OCI-LY3 (cell line): ENCODE measurements around the gene VRK1.

Experiments
- H2AFZ ChIP-seq: fragments of 200-600, 300-600 bp; shearing (Covaris generic); 2 replicates; pipeline ENCODE4 v1.6.0; 2014; ENCODE audit warnings: antibody characterized with exemption, low read depth, low read length
- H3K27ac ChIP-seq: fragments of 200-600, 300-600 bp; sonication (generic); 2 replicates; pipeline ENCODE4 v1.5.1; 2014; ENCODE audit warnings: mild to moderate bottlenecking, low read length, moderate library complexity, mixed read lengths
- H3K27me3 ChIP-seq: fragments of 200-600, 300-600 bp; sonication (generic); 2 replicates; pipeline ENCODE4 v1.6.1; 2014; ENCODE audit warnings: low read depth, low read length, mixed read lengths
- H3K36me3 ChIP-seq: fragments of 200-600, 300-600 bp; sonication (generic); replicated peaks from 2 replicates; pipeline ENCODE3; 2014; ENCODE audit warnings: low read depth, low read length, mixed read lengths
- H3K4me1 ChIP-seq: fragments of 300-600, 200-600 bp; sonication (generic); 2 replicates; pipeline ENCODE4 v1.6.1; 2014; ENCODE audit warnings: low read length, mixed read lengths
- H3K4me2 ChIP-seq: fragments of 200-600, 300-600 bp; sonication (generic); 2 replicates; pipeline ENCODE4 v1.6.1; 2014; ENCODE audit warnings: low read length, mixed read lengths
- H3K4me3 ChIP-seq: fragments of 300-600, 200-600 bp; sonication (generic); 2 replicates; pipeline ENCODE4 v1.5.1; 2014; ENCODE audit warnings: antibody characterized with exemption, mild to moderate bottlenecking, low read length, moderate library complexity
- H3K79me2 ChIP-seq: fragments of 300-600, 200-600 bp; shearing (Covaris generic); 2 replicates; pipeline ENCODE4 v1.6.1; 2014; ENCODE audit warnings: mild to moderate bottlenecking, low read length, mixed read lengths
- H3K9ac ChIP-seq: fragments of 300-600, 200-600 bp; shearing (Covaris generic); 2 replicates; pipeline ENCODE4 v1.6.0; 2014; ENCODE audit warnings: mild to moderate bottlenecking, low read length, moderate library complexity
- H3K9me3 ChIP-seq: fragments of 200-600, 300-600 bp; shearing (Covaris generic); 2 replicates; pipeline ENCODE4 v1.6.1; 2014; ENCODE audit warnings: low read length, mixed read lengths; ENCODE audit not compliant: insufficient read depth
- H4K20me1 ChIP-seq: fragments of 200-600, 300-600 bp; sonication (generic); 2 replicates; pipeline ENCODE4 v1.6.1; 2016; ENCODE audit warnings: low read length, mixed read lengths; ENCODE audit not compliant: insufficient read depth
- EZH2phosphoT487 ChIP-seq: fragments of 200-600 bp; shearing (Covaris generic); IDR thresholded peaks from 2 replicates; pipeline ENCODE4 v1.6.1; 2018; ENCODE audit warnings: antibody characterized with exemption, mixed run types, low read depth
- TF ChIP-seq, protein P1 (sequence below): fragments of 200-600, 300-600 bp; sonication (generic); IDR thresholded peaks from 2 replicates; pipeline ENCODE4 v1.5.1; 2014; ENCODE audit warnings: antibody characterized with exemption, low read length, low read depth

VRK1 gene

DNA sequence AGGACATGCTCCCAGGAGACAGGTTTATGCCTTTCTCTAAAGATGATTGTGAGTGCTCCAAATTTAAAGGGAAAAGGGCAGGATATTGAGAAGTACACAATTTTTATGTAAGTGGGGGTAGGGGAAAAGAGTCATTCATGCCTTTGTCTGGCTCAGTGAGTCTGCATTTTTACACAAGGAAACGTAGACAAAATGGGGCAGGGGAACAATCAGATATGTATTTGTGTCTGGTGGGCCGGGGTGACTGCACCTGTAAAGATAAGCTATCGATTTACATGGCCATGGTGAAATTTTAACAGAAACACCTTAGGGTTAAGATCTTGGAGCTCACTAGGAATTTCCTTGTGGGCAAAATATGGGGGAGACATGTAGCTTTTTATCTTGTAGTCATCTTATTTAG, 123.6 kb downstream of the VRK1 start:
- Histone ChIP-seq H3K27me3 (no peaks in the 10 kb centered on the region), H2AFZ (no peak overlapping the region), H3K9ac (no peak overlapping the region), H3K27ac (no peak overlapping the region), H3K79me2 (no peaks in the 10 kb centered on the region), H3K4me1 (no peaks in the 10 kb centered on the region), H3K4me3 (no peak overlapping the region), H3K9me3 (no peaks in the 10 kb centered on the region), H3K4me2 (no peak overlapping the region), H4K20me1 (no peaks in the 10 kb centered on the region), H3K36me3 (peaks cover 9% of the 10 kb centered on the region)
- TF ChIP-seq EZH2phosphoT487: no peak
- TF ChIP-seq, protein P1, sequence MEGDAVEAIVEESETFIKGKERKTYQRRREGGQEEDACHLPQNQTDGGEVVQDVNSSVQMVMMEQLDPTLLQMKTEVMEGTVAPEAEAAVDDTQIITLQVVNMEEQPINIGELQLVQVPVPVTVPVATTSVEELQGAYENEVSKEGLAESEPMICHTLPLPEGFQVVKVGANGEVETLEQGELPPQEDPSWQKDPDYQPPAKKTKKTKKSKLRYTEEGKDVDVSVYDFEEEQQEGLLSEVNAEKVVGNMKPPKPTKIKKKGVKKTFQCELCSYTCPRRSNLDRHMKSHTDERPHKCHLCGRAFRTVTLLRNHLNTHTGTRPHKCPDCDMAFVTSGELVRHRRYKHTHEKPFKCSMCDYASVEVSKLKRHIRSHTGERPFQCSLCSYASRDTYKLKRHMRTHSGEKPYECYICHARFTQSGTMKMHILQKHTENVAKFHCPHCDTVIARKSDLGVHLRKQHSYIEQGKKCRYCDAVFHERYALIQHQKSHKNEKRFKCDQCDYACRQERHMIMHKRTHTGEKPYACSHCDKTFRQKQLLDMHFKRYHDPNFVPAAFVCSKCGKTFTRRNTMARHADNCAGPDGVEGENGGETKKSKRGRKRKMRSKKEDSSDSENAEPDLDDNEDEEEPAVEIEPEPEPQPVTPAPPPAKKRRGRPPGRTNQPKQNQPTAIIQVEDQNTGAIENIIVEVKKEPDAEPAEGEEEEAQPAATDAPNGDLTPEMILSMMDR: no peak

DNA sequence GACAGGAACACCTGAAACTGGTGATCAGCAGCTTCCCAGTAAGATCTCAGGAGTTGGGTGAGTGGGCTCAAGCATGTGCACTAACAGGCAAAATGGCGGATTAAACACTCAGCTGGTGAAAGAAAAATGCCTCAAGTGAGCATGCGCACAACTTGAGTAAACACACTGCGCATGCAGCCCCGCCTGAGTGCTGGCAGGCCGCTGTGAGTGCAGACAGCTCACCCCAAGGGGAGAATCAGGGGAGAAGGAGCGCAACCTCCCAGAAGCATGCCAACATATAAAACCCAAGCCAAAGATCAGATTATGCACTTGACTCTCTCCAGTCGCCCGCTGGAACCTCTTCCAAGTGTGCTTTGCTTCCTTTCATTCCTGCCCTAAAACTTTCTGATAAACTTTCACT, 125.8 kb downstream of the VRK1 start:
- H4K20me1 ChIP-seq: no peaks in the 10 kb centered on the region
- TF ChIP-seq, protein P1: no peak
- TF ChIP-seq EZH2phosphoT487: no peak
- no peak overlapping the region for H2AFZ ChIP-seq
- H3K27me3 ChIP-seq: no peaks in the 10 kb centered on the region
- H3K9ac ChIP-seq: no peak overlapping the region
- no peak overlapping the region for H3K4me3 ChIP-seq
- H3K4me2 ChIP-seq: no peak overlapping the region
- no peaks in the 10 kb centered on the region for H3K79me2 ChIP-seq
- H3K9me3 ChIP-seq: no peaks in the 10 kb centered on the region
- no peaks in the 10 kb centered on the region for H3K4me1 ChIP-seq
- H3K36me3 ChIP-seq: peaks cover 7% of the 10 kb centered on the region
- H3K27ac ChIP-seq: no peak overlapping the region

DNA sequence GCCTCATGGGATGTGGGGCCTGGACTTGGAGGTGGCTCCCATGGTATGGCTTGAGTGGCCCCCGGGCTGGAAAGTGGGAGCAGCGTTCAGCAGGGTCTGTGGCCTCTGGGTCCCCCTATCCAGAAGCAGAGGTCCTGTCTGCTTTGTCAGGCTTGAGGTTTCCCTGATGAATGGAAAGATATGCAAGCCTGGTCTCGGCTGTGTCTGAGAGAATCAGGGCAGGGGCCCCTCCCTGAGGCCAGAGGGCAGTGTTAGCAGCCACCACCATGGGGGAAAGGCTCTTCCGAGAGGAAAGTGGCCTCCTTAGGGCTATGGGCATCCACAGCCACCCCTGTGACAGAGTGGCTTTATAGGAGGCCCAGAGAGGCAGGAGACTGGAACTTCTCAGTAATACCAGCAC, 128.2 kb downstream of the VRK1 start:
- Histone ChIP-seq H2AFZ (no peak overlapping the region), H3K4me2 (no peak overlapping the region), H4K20me1 (no peaks in the 10 kb centered on the region), H3K27me3 (no peaks in the 10 kb centered on the region), H3K79me2 (no peaks in the 10 kb centered on the region), H3K9me3 (no peaks in the 10 kb centered on the region), H3K27ac (no peak overlapping the region), H3K4me3 (no peak overlapping the region), H3K9ac (no peak overlapping the region), H3K36me3 (peaks cover 4% of the 10 kb centered on the region), H3K4me1 (no peaks in the 10 kb centered on the region)
- TF ChIP-seq EZH2phosphoT487: no peak
- TF ChIP-seq, protein P1: no peak

DNA sequence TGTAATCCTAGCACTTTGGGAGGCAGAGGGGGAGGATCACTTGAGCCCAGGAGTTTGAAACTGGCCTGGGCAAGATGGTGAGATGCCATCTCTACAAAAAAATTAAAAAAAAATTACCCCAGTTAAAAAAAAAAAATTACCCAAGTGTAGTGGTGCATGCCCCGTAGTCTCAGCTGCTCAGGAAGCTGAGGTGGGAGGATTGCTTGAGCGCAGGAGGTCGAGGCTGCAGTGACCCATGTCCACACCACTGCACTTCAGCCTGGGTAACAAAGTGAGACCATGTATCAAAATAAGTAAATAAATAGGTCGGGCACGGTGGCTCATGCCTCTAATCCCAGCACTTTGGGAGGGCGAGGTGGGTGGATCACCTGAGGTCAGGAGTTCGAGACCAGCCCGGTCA, 128.8 kb downstream of the VRK1 start:
- Histone ChIP-seq H3K4me1 (no peaks in the 10 kb centered on the region), H3K27ac (no peak overlapping the region), H3K4me2 (no peak overlapping the region)

More for the DNA sequence above, 128.8 kb downstream of the VRK1 start:
- Histone ChIP-seq H3K27me3 (no peaks in the 10 kb centered on the region), H3K36me3 (peaks cover 2% of the 10 kb centered on the region), H3K4me3 (no peak overlapping the region), H3K79me2 (no peaks in the 10 kb centered on the region), H3K9ac (no peak overlapping the region), H2AFZ (no peak overlapping the region), H4K20me1 (no peaks in the 10 kb centered on the region), H3K9me3 (no peaks in the 10 kb centered on the region)
- TF ChIP-seq, protein P1: no peak
- no peak for TF ChIP-seq EZH2phosphoT487
